ENCODE data around the gene LYPLA2.

The LYPLA2 gene

DNA sequence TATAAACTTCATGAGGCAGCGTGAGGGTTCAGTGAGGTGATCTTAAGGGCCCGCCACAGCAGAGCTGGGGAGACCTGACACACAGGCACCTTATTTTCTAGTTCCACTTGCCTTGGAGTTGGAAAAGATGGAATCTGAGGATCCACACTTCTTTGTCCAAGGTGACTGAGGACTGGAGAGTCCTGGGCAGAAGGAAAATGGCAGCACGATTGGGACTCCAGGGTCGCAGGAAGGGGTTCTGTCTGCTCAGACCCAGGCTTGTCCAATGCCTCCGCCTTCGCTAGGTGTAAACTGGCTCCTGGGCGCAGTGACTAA lies 8.3 kb downstream of the LYPLA2 start:
- Histone ChIP-seq H3K9ac (no peak overlapping the region), H3K27me3 (ENCODE audit: insufficient read depth, low read depth) (no peaks in the 10 kb centered on the region), H4K20me1 (ENCODE audit: insufficient read depth) (no peaks in the 10 kb centered on the region), H3K4me1 (ENCODE audit: low read depth, poor library complexity, severe bottlenecking) (peaks cover 11% of the 10 kb centered on the region), H3K4me2 (peak overlapping the region; percentile 84; the same call in 1 of the 2 replicates), H3K36me3 (ENCODE audit: insufficient read depth) (no peaks in the 10 kb centered on the region), H3K27ac (no peak overlapping the region), H3K4me3 (IDR thresholded peaks at IDR 0.05; ENCODE audit: insufficient read depth, low read depth, low read length) (no peak overlapping the region), H2AFZ (ENCODE audit: low read depth) (no peak overlapping the region), H3K79me2 (ENCODE audit: insufficient read depth, low read depth) (no peaks in the 10 kb centered on the region)
- TF ChIP-seq, protein P1, sequence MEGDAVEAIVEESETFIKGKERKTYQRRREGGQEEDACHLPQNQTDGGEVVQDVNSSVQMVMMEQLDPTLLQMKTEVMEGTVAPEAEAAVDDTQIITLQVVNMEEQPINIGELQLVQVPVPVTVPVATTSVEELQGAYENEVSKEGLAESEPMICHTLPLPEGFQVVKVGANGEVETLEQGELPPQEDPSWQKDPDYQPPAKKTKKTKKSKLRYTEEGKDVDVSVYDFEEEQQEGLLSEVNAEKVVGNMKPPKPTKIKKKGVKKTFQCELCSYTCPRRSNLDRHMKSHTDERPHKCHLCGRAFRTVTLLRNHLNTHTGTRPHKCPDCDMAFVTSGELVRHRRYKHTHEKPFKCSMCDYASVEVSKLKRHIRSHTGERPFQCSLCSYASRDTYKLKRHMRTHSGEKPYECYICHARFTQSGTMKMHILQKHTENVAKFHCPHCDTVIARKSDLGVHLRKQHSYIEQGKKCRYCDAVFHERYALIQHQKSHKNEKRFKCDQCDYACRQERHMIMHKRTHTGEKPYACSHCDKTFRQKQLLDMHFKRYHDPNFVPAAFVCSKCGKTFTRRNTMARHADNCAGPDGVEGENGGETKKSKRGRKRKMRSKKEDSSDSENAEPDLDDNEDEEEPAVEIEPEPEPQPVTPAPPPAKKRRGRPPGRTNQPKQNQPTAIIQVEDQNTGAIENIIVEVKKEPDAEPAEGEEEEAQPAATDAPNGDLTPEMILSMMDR (conservative IDR thresholded peaks at IDR 0.05; ENCODE audit: low read depth, low read length): no peak

- H3K4me1 ChIP-seq (ENCODE audit: low read depth, poor library complexity, severe bottlenecking): peaks cover 16% of the 10 kb centered on the region
- TF ChIP-seq, protein P1 (conservative IDR thresholded peaks at IDR 0.05; ENCODE audit: low read depth, low read length): no peak
These were observed 8.8 kb downstream of the LYPLA2 start for GRCh38 chr1:23799570-23800399.

DNA sequence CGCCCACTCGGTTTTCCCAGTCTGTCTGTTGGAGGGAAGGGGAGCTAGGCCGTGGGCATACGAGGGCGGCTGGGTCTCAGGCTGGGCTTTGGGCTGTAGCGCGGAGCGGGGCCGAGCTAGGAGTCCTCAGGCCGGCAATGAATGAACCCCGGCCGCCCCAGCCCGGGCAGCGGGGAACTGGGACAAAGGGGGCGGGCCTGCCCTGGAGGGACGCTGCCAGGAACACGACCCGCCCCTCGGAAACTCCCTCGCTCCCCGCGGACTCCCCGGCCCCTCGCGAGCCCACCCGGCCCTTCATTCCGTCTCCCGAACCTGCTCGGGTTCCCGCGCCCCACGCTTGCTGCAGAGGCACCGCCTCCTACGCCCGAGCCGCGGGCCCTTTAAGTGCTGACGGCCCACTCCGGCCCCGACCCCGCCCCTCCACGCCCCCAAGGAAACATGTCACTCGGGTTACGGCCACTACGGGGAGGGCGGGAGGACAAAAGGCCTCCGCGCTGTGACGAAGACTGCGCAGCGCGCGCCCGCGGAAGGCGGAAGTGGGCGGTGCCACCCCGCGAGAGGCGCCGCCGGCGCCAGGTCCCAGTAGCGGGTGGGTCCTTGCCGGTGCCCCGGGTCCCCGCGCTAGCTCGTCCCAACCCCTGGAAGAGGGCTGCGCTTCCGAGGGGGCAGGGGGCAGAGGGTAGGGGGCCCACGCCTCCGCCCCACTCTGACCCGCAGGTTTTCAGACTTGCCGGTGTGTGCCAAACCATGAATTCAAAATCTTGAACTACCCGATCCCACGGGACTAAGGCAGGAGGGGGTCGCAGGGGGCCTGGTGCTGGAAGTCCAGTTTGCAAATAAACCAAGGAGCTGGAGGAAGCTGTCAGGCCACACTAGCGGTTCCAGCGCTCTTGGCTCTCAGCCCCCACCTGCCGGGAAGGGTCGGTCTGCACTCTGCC lies 9.7 kb downstream of the LYPLA2 start, which contains the start of gene GALE:
TSS of gene GALE (minus strand) at position 355 of the 938 bp plus-strand sequence. CDS start 1,747 bp downstream, outside the sequence.
- Histone ChIP-seq H3K9ac (peak within 1 kb of the TSS; percentile 67; the same call in 1 of the 2 replicates), H3K4me1 (ENCODE audit: low read depth, poor library complexity, severe bottlenecking) (peaks cover 21% of the 10 kb centered on the region), H3K4me2 (peak within 1 kb of the TSS; percentile 96), H3K27ac (0 out of 2 replicates have a peak within 1 kb of the TSS, but pooled peaks have one; percentile 10), H3K4me3 (IDR thresholded peaks at IDR 0.05; ENCODE audit: insufficient read depth, low read depth, low read length) (no peak within 1 kb of the TSS), H3K79me2 (ENCODE audit: insufficient read depth, low read depth) (no peaks in the 10 kb centered on the region), H4K20me1 (ENCODE audit: insufficient read depth) (no peaks in the 10 kb centered on the region), H2AFZ (ENCODE audit: low read depth) (peak within 1 kb of the TSS; percentile 86), H3K27me3 (ENCODE audit: insufficient read depth, low read depth) (no peaks in the 10 kb centered on the region), H3K36me3 (ENCODE audit: insufficient read depth) (no peaks in the 10 kb centered on the region)
- TF ChIP-seq, protein P1 (conservative IDR thresholded peaks at IDR 0.05; ENCODE audit: low read depth, low read length): no peak

More at GRCh38 chr1:23799570-23800399, 8.8 kb downstream of the LYPLA2 start:
- H3K4me2 ChIP-seq: peak overlapping the region; percentile 84
- no peak overlapping the region for H3K27ac ChIP-seq
- H3K27me3 ChIP-seq (ENCODE audit: insufficient read depth, low read depth): no peaks in the 10 kb centered on the region
- no peaks in the 10 kb centered on the region for H4K20me1 ChIP-seq (ENCODE audit: insufficient read depth)
- H3K79me2 ChIP-seq (ENCODE audit: insufficient read depth, low read depth): no peaks in the 10 kb centered on the region
- H3K36me3 ChIP-seq (ENCODE audit: insufficient read depth): no peaks in the 10 kb centered on the region
- peak overlapping the region; percentile 86 for H2AFZ ChIP-seq (ENCODE audit: low read depth)
- H3K9ac ChIP-seq: peak overlapping the region; percentile 67; the same call in 1 of the 2 replicates
- H3K4me3 ChIP-seq (IDR thresholded peaks at IDR 0.05; ENCODE audit: insufficient read depth, low read depth, low read length): no peak overlapping the region

GRCh38 chr1:23801338-23801748 lies 10.4 kb downstream of the LYPLA2 start:
- TF ChIP-seq, protein P1 (conservative IDR thresholded peaks at IDR 0.05; ENCODE audit: low read depth, low read length): no peak
- Histone ChIP-seq H4K20me1 (ENCODE audit: insufficient read depth) (no peaks in the 10 kb centered on the region), H2AFZ (ENCODE audit: low read depth) (peak overlapping the region; percentile 86), H3K9ac (peak overlapping the region; percentile 67; the same call in 1 of the 2 replicates), H3K79me2 (ENCODE audit: insufficient read depth, low read depth) (no peaks in the 10 kb centered on the region), H3K4me3 (IDR thresholded peaks at IDR 0.05; ENCODE audit: insufficient read depth, low read depth, low read length) (no peak overlapping the region), H3K27ac (no peak overlapping the region), H3K4me2 (peak overlapping the region; percentile 96), H3K36me3 (ENCODE audit: insufficient read depth) (no peaks in the 10 kb centered on the region), H3K27me3 (ENCODE audit: insufficient read depth, low read depth) (no peaks in the 10 kb centered on the region), H3K4me1 (ENCODE audit: low read depth, poor library complexity, severe bottlenecking) (peaks cover 21% of the 10 kb centered on the region)

All from KMS-11 (cell line).